HEK293 (cell line): ENCODE measurements around the gene RHEB.

Source experiments
- CTCF ChIA-PET: fragments of 350-600 bp; formaldehyde crosslinking; extraction: SDS; loops from one replicate; lab custom pipeline; 2021; ENCODE audit warnings: antibody characterized with exemption; lab: Yijun Ruan, JAX
- POLR2A ChIA-PET: fragments of 300-600 bp; formaldehyde crosslinking; extraction: SDS; loops from one replicate; lab custom pipeline; 2020; ENCODE audit warnings: antibody characterized with exemption, inconsistent platforms; lab: Yijun Ruan, JAX
- H3K27ac ChIP-seq: fragments of 200-500 bp; sonication (Bioruptor generic); 2 replicates; pipeline ENCODE4 v1.5.1; 2014; ENCODE audit warnings: low read depth, low read length, control low read depth, inconsistent platforms; ENCODE audit errors: extremely low read depth
- H3K36me3 ChIP-seq, 2 experiments: fragments of 200-500 bp in 1 of 2; sonication (Bioruptor generic) in 1 of 2; 1 replicate in 1 of 2; 2 replicates in 1 of 2; pipeline ENCODE4 v1.5.1; 2014 to 2017; ENCODE audit warnings: inconsistent platforms in 2 of 2, low read length in 2 of 2; ENCODE audit not compliant: control insufficient read depth in 2 of 2, insufficient read depth in 1 of 2
- H3K4me1 ChIP-seq: fragments of 200-500 bp; sonication (Bioruptor generic); 2 replicates; pipeline ENCODE4 v1.5.1; 2014; ENCODE audit warnings: mild to moderate bottlenecking, low read length, inconsistent platforms; ENCODE audit not compliant: control insufficient read depth, insufficient read depth
- H3K4me3 ChIP-seq: 2 replicates; pipeline ENCODE4 v1.5.1; 2011; ENCODE audit warnings: low read depth, mild to moderate bottlenecking, control low read depth, low read length, moderate library complexity
- H3K9me3 ChIP-seq: fragments of 200-500 bp; sonication (Bioruptor generic); 2 replicates; pipeline ENCODE4 v1.5.1; 2014; ENCODE audit warnings: low read depth, low read length, inconsistent platforms; ENCODE audit not compliant: control insufficient read depth, insufficient read depth
- IKZF3 ChIP-seq: fragments of 450-650 bp; IDR thresholded peaks from 2 replicates; pipeline ENCODE4 v1.5.0; 2018; ENCODE audit warnings: missing biosample characterization, mild to moderate bottlenecking, missing genetic modification characterization, moderate library complexity
- KLF1 ChIP-seq: fragments of 450-650 bp; formaldehyde crosslinking; IDR thresholded peaks from 2 replicates; pipeline ENCODE4 v1.5.1; 2016; ENCODE audit warnings: missing biosample characterization, missing genetic modification characterization
- MZF1 ChIP-seq: fragments of 450-650 bp; formaldehyde crosslinking; IDR thresholded peaks from 2 replicates; pipeline ENCODE4 v1.5.1; 2017; ENCODE audit warnings: missing biosample characterization, missing genetic modification characterization, borderline replicate concordance
- YY1 ChIP-seq: fragments of 450-650 bp; formaldehyde crosslinking; IDR thresholded peaks from 2 replicates; pipeline ENCODE4 v1.5.1; 2018; ENCODE audit warnings: missing biosample characterization, missing genetic modification characterization
- ZNF121 ChIP-seq: fragments of 450-650 bp; formaldehyde crosslinking; IDR thresholded peaks from 2 replicates; pipeline ENCODE4 v1.5.1; 2016; ENCODE audit warnings: missing biosample characterization, missing genetic modification characterization
- ZNF211 ChIP-seq: fragments of 450-650 bp; formaldehyde crosslinking; IDR thresholded peaks from 2 replicates; pipeline ENCODE4 v1.5.1; 2016; ENCODE audit warnings: low read depth, missing biosample characterization, missing genetic modification characterization
- ZNF274 ChIP-seq, 2 experiments: fragments of 200-500 bp in 1 of 2; fragments of 450-650 bp in 1 of 2; sonication (Bioruptor generic) in 1 of 2; formaldehyde crosslinking in 1 of 2; IDR thresholded peaks; 2 replicates each; pipeline versions ENCODE4 v1.5.1 to v1.6.1; 2014 to 2016; ENCODE audit warnings: borderline replicate concordance in 1 of 2, inconsistent platforms in 1 of 2, low read length in 1 of 2, missing biosample characterization in 1 of 2, missing genetic modification characterization in 1 of 2
- ZNF350 ChIP-seq: fragments of 450-650 bp; formaldehyde crosslinking; IDR thresholded peaks from 2 replicates; pipeline ENCODE4 v1.5.0; 2017; ENCODE audit warnings: missing biosample characterization, mild to moderate bottlenecking, missing genetic modification characterization
- ZNF354C ChIP-seq: fragments of 450-650 bp; formaldehyde crosslinking; IDR thresholded peaks from 2 replicates; pipeline ENCODE4 v1.5.1; 2016; ENCODE audit warnings: missing biosample characterization, missing genetic modification characterization, low read depth, borderline replicate concordance
- ZNF433 ChIP-seq: fragments of 450-650 bp; formaldehyde crosslinking; IDR thresholded peaks from 2 replicates; pipeline ENCODE4 v1.5.1; 2016; ENCODE audit warnings: missing biosample characterization, missing genetic modification characterization, low read depth
- ZNF548 ChIP-seq: fragments of 450-650 bp; formaldehyde crosslinking; IDR thresholded peaks from 2 replicates; pipeline ENCODE4 v1.5.1; 2016; ENCODE audit warnings: missing biosample characterization, missing genetic modification characterization
- ZNF626 ChIP-seq: fragments of 450-650 bp; sonication (Bioruptor Pico); formaldehyde crosslinking; IDR thresholded peaks from 2 replicates; pipeline ENCODE4 v1.5.1; 2018; ENCODE audit warnings: missing biosample characterization, missing genetic modification characterization, inconsistent platforms
- ZSCAN16 ChIP-seq: fragments of 450-650 bp; formaldehyde crosslinking; IDR thresholded peaks from 2 replicates; pipeline ENCODE4 v1.5.1; 2016; ENCODE audit warnings: missing biosample characterization, missing genetic modification characterization
- TF ChIP-seq, protein P1 (sequence below): fragments of 450-650 bp; formaldehyde crosslinking; IDR thresholded peaks from 2 replicates; pipeline ENCODE4 v1.5.1; 2016; ENCODE audit warnings: missing biosample characterization, missing genetic modification characterization, borderline replicate concordance
- TF ChIP-seq, protein P2 (sequence below): fragments of 450-650 bp; formaldehyde crosslinking; IDR thresholded peaks from 2 replicates; pipeline ENCODE4 v1.5.1; 2016; ENCODE audit warnings: missing biosample characterization, missing genetic modification characterization
- TF ChIP-seq, protein P3 (sequence below): fragments of 450-650 bp; IDR thresholded peaks from 2 replicates; pipeline ENCODE4 v1.5.1; 2018; ENCODE audit warnings: missing biosample characterization, missing genetic modification characterization

Gene RHEB

GRCh38 chr7:151469281-151469680 lies 50.4 kb downstream of the RHEB start:
- no peak overlapping the region for H3K27ac ChIP-seq
- CTCF ChIA-PET, result interaction anchor here (0.6 kb wide), 1 partner anchor 200 kb away, joined by 3 read pairs; no protein-coding TSS in a partner anchor
- no peaks in the 10 kb centered on the region for H3K4me1 ChIP-seq
- peaks cover 9 to 86% of the 10 kb centered on the region in 2 experiments; a peak in 2 of 3 replicates for H3K36me3 ChIP-seq
- TF ChIP-seq ZNF433 (tag by site-specific recombination) (no peak), KLF1 (tag by site-specific recombination) (peak; percentile 55), ZNF354C (tag by site-specific recombination) (no peak), ZNF121 (tag by site-specific recombination) (no peak)
- TF ChIP-seq, protein P1, sequence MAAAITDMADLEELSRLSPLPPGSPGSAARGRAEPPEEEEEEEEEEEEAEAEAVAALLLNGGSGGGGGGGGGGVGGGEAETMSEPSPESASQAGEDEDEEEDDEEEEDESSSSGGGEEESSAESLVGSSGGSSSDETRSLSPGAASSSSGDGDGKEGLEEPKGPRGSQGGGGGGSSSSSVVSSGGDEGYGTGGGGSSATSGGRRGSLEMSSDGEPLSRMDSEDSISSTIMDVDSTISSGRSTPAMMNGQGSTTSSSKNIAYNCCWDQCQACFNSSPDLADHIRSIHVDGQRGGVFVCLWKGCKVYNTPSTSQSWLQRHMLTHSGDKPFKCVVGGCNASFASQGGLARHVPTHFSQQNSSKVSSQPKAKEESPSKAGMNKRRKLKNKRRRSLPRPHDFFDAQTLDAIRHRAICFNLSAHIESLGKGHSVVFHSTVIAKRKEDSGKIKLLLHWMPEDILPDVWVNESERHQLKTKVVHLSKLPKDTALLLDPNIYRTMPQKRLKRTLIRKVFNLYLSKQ, result no peak
- H3K4me3 ChIP-seq, result no peak overlapping the region
- POLR2A ChIA-PET, result no interaction called here
- no peaks in the 10 kb centered on the region for H3K9me3 ChIP-seq

DNA sequence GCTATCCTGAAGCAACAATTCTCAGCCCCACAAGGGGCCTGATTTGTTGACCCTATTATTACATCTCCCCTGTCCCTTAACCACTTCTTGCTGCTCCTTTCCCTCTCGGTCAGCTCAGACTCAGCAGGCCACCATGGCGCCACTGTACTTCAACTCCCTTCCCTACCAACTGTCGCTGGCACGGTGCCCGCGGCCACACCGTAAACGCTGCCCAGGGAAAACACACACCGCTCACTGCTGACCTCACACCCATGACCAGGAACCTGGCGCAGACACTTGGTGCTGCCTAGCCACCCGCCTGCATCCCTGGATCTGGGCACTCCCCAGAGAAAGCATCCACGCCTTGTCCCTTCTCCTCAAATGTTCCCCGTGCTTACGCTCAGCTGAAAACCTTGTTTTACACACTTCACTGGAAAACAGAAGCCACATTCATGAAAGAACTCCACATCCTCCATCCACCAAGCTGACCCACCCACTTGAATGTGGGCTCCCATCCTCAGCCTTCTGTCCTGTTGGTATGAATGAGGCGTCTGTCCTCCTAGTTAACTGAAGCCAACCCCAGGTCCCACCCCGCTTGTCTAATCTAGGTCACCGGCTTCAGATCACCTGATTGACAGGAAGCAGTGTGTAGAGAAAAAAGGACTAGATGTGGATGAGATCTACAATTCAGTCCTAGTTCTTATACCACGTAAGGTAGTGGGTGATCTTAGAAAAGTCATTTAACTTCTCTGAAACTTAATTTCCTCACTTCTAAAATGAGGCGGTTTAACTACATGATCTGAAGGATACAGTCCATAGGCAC lies 51.3 kb downstream of the RHEB start:
- ChIA-PET POLR2A (no interaction called here), CTCF (no interaction called here)
- H3K9me3 ChIP-seq, result no peaks in the 10 kb centered on the region
- no peaks in the 10 kb centered on the region for H3K4me1 ChIP-seq
- no peak overlapping the region for H3K27ac ChIP-seq
- H3K36me3 ChIP-seq, result peaks cover 9 to 86% of the 10 kb centered on the region in 2 experiments; a peak in 2 of 3 replicates
- TF ChIP-seq, protein P2, sequence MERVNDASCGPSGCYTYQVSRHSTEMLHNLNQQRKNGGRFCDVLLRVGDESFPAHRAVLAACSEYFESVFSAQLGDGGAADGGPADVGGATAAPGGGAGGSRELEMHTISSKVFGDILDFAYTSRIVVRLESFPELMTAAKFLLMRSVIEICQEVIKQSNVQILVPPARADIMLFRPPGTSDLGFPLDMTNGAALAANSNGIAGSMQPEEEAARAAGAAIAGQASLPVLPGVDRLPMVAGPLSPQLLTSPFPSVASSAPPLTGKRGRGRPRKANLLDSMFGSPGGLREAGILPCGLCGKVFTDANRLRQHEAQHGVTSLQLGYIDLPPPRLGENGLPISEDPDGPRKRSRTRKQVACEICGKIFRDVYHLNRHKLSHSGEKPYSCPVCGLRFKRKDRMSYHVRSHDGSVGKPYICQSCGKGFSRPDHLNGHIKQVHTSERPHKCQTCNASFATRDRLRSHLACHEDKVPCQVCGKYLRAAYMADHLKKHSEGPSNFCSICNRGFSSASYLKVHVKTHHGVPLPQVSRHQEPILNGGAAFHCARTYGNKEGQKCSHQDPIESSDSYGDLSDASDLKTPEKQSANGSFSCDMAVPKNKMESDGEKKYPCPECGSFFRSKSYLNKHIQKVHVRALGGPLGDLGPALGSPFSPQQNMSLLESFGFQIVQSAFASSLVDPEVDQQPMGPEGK (tag by site-specific recombination), result no peak
- TF ChIP-seq ZNF350, result no peak
- TF ChIP-seq ZSCAN16, result no peak
- no peak for TF ChIP-seq YY1 (tag by site-specific recombination)
- no peak for TF ChIP-seq ZNF211
- TF ChIP-seq, protein P3, sequence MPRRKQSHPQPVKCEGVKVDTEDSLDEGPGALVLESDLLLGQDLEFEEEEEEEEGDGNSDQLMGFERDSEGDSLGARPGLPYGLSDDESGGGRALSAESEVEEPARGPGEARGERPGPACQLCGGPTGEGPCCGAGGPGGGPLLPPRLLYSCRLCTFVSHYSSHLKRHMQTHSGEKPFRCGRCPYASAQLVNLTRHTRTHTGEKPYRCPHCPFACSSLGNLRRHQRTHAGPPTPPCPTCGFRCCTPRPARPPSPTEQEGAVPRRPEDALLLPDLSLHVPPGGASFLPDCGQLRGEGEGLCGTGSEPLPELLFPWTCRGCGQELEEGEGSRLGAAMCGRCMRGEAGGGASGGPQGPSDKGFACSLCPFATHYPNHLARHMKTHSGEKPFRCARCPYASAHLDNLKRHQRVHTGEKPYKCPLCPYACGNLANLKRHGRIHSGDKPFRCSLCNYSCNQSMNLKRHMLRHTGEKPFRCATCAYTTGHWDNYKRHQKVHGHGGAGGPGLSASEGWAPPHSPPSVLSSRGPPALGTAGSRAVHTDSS (tag by site-specific recombination), result no peak
- TF ChIP-seq MZF1 (tag by site-specific recombination), result no peak
- no peak for TF ChIP-seq ZNF274 (IDR thresholded peaks at IDR 0.05; ENCODE audit: low read length)
- TF ChIP-seq ZNF274 (tag by site-specific recombination; IDR thresholded peaks at IDR 0.05; ENCODE audit: borderline replicate concordance), result no peak
- TF ChIP-seq ZNF548 (tag by site-specific recombination), result no peak
- no peak for TF ChIP-seq ZNF626 (tag by site-specific recombination)
- no peak for TF ChIP-seq IKZF3 (tag by site-specific recombination)
- TF ChIP-seq, all 188 proteins: peak for 0
- H3K4me3 ChIP-seq, result no peak overlapping the region
